Raji (cell line): ENCODE data around the gene RRAS2.
A peak's percentile ranks its signal among the peaks of the same experiment; 100 is the strongest.

Experiments used
- POLR2A ChIP-seq: IDR thresholded peaks from 2 replicates; pipeline ENCODE4 v1.6.1; 2011; ENCODE audit warnings: low read depth, low read length, control low read depth; ENCODE audit not compliant: insufficient read depth

Gene RRAS2

DNA sequence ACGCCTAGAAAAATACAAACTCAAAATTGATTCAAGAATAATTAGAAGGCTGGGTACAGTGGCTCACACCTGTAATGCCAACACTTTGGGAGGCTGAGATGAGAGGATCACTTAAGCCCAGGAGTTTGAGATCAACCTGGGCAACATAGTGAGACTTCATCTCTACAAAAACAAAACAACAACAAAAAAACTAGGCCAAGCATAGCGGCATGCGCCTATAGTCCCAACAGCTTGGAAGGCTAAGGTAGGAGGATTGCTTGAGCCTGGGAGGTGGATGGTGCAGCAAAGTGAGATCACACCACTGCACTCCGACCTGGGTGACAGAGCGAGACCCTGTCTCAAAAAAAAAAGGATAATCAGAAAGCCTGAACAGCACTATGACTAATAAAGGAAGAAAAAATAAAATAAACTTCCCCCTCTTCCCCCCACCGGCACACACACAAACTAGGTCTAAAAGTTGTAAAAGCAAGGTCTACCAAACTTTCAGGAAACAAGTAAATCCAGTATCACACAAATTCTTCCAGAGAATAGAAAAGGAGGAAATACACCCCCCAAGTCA, 35.8 kb downstream of the RRAS2 start:
- no peak for TF ChIP-seq POLR2A

DNA sequence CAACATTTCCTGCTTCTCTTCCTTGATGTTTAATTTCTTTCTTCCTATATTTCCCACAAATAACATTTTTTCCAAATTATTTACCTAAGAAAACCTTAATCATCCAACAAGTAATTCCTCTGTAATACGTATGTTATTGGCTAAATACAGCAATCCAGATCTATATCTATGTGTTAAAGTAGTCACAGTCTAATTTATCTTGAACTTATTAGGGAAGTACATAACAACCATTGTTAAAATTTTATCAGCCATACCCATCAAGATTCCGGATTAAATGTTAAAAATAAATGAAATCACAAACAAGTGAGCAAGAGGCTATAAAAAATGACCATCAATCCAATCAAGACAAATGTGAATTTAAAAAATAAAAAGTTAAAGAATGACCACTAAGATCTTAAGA, 36.5 kb downstream of the RRAS2 start:
- no peak for TF ChIP-seq POLR2A

GRCh38 chr11:14320020-14320419, 39.0 kb downstream of the RRAS2 start:
- TF ChIP-seq POLR2A = peak; percentile 41; the same call in 1 of the 2 replicates

GRCh38 chr11:14318581-14318981, 40.4 kb downstream of the RRAS2 start:
- TF ChIP-seq POLR2A = no peak

DNA sequence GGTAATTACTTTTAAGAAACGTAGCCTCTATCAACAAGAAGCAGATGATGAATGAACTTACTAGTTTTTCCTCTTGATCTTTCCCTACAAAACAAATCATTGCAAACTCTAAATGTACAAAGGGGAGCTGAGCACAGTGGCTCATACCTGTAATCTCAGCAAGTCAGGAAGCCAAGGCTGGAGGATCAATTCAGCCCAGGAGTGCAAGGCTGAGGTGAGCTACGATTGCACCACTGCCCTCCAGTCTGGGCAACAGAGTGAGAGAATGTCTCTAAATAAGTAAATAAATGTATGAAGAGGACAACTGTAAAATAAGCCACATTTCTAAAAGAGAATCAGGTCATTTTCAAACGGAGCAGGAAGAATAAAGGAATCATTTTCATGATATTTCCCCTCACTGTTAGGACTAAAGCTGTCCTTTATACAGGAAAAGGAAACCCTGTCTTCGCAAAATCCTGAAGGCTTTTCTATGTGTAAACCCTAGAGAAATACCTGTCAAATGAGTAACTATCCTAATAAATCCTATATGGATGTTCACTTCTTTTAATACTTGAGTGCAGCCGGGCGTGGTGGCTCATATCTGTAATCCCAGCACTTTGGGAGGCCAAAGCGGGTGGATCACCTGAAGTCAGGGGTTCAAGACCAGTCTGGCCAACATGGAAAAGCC, 41.2 kb downstream of the RRAS2 start:
- TF ChIP-seq POLR2A = no peak

DNA sequence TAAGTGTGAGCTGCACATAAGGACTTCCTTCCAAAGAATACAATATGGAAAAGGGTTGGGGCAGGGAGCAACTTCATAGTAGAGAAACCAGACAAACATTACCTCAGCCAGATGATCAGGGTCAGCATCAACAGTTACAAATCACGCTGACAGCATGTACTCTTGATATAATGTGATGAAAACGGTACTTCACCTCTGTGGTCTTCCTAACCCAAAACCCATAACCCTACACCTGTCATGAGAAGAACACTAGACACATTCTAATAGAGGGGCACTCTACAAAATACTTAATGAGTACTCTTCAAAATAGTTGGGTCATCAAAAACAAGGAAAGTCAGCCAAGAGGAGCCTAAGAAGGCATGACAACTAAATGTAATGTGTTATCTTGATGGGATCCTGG, 43.9 kb downstream of the RRAS2 start:
- TF ChIP-seq POLR2A = no peak

- TF ChIP-seq POLR2A = no peak
These were observed 44.9 kb downstream of the RRAS2 start for GRCh38 chr11:14314127-14314526.

DNA sequence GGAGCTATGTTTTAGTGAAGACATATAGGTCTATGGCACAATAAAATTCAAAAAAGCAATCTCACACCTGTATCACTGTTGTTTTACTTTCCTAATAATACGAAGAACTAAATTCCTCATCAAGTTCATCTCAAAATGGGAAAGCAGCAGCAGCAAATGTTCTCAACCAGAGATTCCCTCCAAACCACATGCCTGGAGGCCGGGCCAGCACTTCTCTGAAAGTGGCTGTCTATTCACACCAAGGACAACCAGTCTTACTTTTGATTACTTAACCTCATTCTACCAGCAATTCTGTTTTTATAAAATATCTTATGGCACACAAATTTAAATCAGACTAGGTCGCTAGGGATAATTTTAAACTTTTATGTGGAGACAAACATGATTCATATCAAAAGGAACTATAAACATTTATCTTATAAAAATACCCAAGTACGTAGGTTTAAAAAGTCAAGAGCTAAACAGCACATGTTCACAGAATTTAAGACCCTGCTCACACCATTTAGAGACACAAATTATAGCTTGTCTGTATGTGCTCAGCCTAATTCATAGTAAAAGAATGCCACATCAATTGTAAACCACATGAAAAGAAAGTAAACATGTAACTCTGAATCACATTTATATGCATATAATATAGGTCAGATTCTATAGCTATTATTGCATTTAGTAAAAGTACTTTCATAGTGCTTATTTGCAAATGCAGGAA, 46.1 kb downstream of the RRAS2 start:
- TF ChIP-seq POLR2A = 0 out of 2 replicates have a peak, but pooled peaks have one; percentile 9

DNA sequence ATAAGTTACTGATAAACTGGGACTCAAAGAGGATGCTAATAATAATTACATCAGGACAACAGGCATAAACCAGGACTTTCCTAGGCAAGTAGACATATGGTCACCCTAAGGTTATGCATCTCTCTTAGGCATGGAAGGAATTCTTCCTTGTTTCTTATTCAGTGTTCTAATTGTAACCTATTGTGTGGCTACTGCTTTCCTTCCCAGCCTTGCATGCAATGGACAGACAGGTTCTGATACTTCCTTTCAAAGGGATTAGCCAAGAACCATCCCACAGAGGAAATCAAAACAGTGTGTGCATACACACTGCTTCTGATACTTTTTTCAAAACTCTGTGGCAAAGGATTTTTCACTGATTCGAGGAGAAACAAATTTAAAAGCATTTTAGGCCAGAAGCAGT, 48.3 kb downstream of the RRAS2 start:
- TF ChIP-seq POLR2A = no peak

GRCh38 chr11:14309425-14310192, 49.4 kb downstream of the RRAS2 start:
- no peak for TF ChIP-seq POLR2A

DNA sequence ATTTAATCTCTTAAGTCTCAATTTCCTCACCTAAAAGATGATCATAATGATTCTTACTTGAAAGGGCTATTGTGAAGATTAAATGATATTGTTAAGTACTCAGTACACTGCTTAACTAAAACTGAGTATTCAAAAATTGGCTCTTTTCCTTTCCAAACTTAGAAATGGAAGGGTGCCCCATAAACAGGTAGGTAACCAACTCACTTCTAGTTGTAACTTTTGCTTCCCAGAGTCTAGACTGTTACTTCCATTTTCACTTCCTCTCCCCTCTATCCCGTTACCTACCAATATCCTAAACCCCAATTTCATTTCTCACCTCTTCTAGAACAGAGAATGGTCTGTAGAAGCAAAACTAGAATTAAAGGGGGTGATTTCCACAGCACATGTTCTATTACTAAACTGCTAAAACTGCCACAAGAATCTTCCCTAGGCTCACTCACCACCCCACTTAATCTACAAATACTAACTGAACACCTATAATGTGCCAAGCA, 50.0 kb downstream of the RRAS2 start:
- TF ChIP-seq POLR2A = no peak

- TF ChIP-seq POLR2A = no peak
These were observed 50.7 kb downstream of the RRAS2 start for GRCh38 chr11:14308114-14308896.

GRCh38 chr11:14306481-14306880, 52.5 kb downstream of the RRAS2 start:
- TF ChIP-seq POLR2A = no peak

GRCh38 chr11:14305649-14306048, 53.3 kb downstream of the RRAS2 start:
- TF ChIP-seq POLR2A = no peak

DNA sequence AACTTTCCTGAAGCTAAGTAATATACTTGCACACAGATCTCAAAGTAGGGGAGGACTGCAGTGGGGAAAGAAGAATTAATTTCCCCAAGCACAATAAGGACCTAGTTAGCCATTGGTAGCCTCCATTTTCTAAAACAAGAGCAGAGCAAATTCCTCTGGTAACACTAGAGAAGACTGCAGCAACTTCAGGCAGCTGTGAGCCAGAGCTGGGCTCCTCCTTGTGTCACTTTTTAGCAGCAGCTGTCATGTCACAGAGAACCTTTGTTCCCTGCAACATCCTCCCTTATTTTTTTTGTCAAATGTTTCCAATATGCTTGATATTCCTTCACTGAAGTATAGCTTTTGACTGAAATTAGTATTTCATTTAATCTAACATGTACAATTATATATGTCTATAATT, 54.4 kb downstream of the RRAS2 start:
- no peak for TF ChIP-seq POLR2A
